HCT116 (cell line): ENCODE results near the gene TMEM239. TPM values are rescaled to one million over a fixed set of nuclear protein-coding genes. Genes with fewer than 3 reads are reported as not detected.

Experiments
- ATAC-seq: fragments of 200-7000 bp; cut with Tn5 transposase; 2 replicates; pipeline ENCODE4 v1.9.1; 2020; ENCODE audit warnings: mild to moderate bottlenecking, moderate library complexity
- BruUV-seq: library from RNA; stranded (reverse); fragments of 400-500 nt; replicated peaks from 2 replicates; lab custom pipeline; 2021; lab: Mats Ljungman, UMichigan
- CTCF ChIA-PET: fragments of 300-600 bp; sonication (Branson Sonifier 250); formaldehyde crosslinking; loops from one replicate; lab custom pipeline; 2021; ENCODE audit warnings: antibody characterized with exemption; lab: Charles Lee
- POLR2A ChIA-PET: fragments of 300-600, 350-600 bp; sonication (Branson Sonifier 250); formaldehyde crosslinking; loops from one replicate; lab custom pipeline; 2021; ENCODE audit warnings: antibody characterized with exemption; lab: Charles Lee
- RAD21 ChIA-PET, 2 experiments: fragments of 300-600 bp; sonication (Branson Sonifier 250); formaldehyde crosslinking; loops; one replicate each; lab custom pipeline; 2023; ENCODE audit warnings: low total read pairs in 2 of 2; ENCODE audit not compliant: uncharacterized antibody in 2 of 2, unreplicated experiment in 2 of 2, low non-redundant PET in 1 of 2; lab: Charles Lee
- DNase-seq: peaks from one replicate; pipeline ENCODE4 v3.0.0-alpha.2; 2010; ENCODE audit warnings: low read depth, low spot score
- H2AFZ ChIP-seq: fragments of 200-600 bp; shearing (Covaris generic), sonication (generic); 2 replicates; pipeline ENCODE4 v1.6.1; 2017; ENCODE audit warnings: low read depth, mixed run types, mixed read lengths, antibody characterized with exemption, low read length; ENCODE audit not compliant: poor library complexity, severe bottlenecking
- H3K27ac ChIP-seq: 2 replicates; pipeline ENCODE4 v1.5.1; 2012; ENCODE audit warnings: low read depth, low read length
- H3K27me3 ChIP-seq: fragments of 200-600 bp; sonication (generic); 2 replicates; pipeline ENCODE4 v1.6.1; 2016; ENCODE audit warnings: mixed run types, low read length, mixed read lengths; ENCODE audit not compliant: insufficient read depth
- H3K36me3 ChIP-seq, 2 experiments: fragments of 200-500 bp in 1 of 2; fragments of 200-600 bp in 1 of 2; sonication (Bioruptor generic) in 1 of 2; sonication (generic) in 1 of 2; 2 replicates each; pipeline versions ENCODE4 v1.5.1 to v1.6.1; 2014 to 2016; ENCODE audit warnings: low read length in 2 of 2, inconsistent platforms in 1 of 2, mixed read lengths in 1 of 2, mixed run types in 1 of 2; ENCODE audit not compliant: insufficient read depth in 2 of 2, control insufficient read depth in 1 of 2
- H3K4me1 ChIP-seq, 2 experiments: fragments of 200-600 bp in 1 of 2; sonication (generic) in 1 of 2; 2 replicates each; pipeline versions ENCODE4 v1.5.1 to v1.6.1; 2012 to 2017; ENCODE audit warnings: low read length in 2 of 2, inconsistent platforms in 1 of 2, mild to moderate bottlenecking in 1 of 2, mixed read lengths in 1 of 2, mixed run types in 1 of 2, moderate library complexity in 1 of 2; ENCODE audit not compliant: insufficient read depth in 2 of 2, control insufficient read depth in 1 of 2
- H3K4me2 ChIP-seq: fragments of 200-600 bp; sonication (generic); 2 replicates; pipeline ENCODE4 v1.6.1; 2017; ENCODE audit warnings: mixed run types, low read length, mixed read lengths
- H3K4me3 ChIP-seq, 2 experiments: fragments of 200-600 bp in 1 of 2; sonication (generic) in 1 of 2; replicated peaks in 1 of 2; 2 replicates each; pipeline ENCODE4 v1.5.1; 2011 to 2016; ENCODE audit warnings: low read length in 2 of 2, control low read depth in 1 of 2, low read depth in 1 of 2, mild to moderate bottlenecking in 1 of 2, mixed read lengths in 1 of 2, mixed run types in 1 of 2
- H3K79me2 ChIP-seq: fragments of 200-600 bp; sonication (generic); 2 replicates; pipeline ENCODE4 v1.6.1; 2017; ENCODE audit warnings: mild to moderate bottlenecking, mixed run types, low read length, moderate library complexity, mixed read lengths; ENCODE audit not compliant: insufficient read depth
- H3K9ac ChIP-seq: fragments of 200-600 bp; sonication (generic); 2 replicates; pipeline ENCODE4 v1.6.1; 2016; ENCODE audit warnings: low read length, mixed read lengths
- H3K9me2 ChIP-seq: fragments of 200-600 bp; sonication (generic), shearing (Covaris generic); 2 replicates; pipeline ENCODE4 v1.6.1; 2017; ENCODE audit warnings: mixed run types, mild to moderate bottlenecking, moderate library complexity; ENCODE audit not compliant: insufficient read depth
- H3K9me3 ChIP-seq, 2 experiments: fragments of 200-500 bp in 1 of 2; fragments of 200-600 bp in 1 of 2; sonication (Bioruptor generic) in 1 of 2; sonication (generic) in 1 of 2; 2 replicates each; pipeline ENCODE4 v1.6.1; 2014 to 2017; ENCODE audit warnings: low read length in 2 of 2, mixed read lengths in 2 of 2, inconsistent platforms in 1 of 2, low read depth in 1 of 2, mild to moderate bottlenecking in 1 of 2, mixed run types in 1 of 2, moderate library complexity in 1 of 2; ENCODE audit not compliant: control insufficient read depth in 1 of 2, insufficient read depth in 1 of 2
- H4K20me1 ChIP-seq: fragments of 200-600 bp; sonication (generic), shearing (Covaris generic); 2 replicates; pipeline ENCODE4 v1.6.1; 2017; ENCODE audit warnings: mixed run types, mild to moderate bottlenecking, moderate library complexity; ENCODE audit not compliant: insufficient read depth
- CBX3 ChIP-seq: IDR thresholded peaks from 2 replicates; pipeline ENCODE4 v1.6.1; 2012; ENCODE audit warnings: low read depth
- CEBPB ChIP-seq: IDR thresholded peaks from 2 replicates; pipeline ENCODE4 v1.6.1; 2012; ENCODE audit warnings: low read depth
- EGR1 ChIP-seq: IDR thresholded peaks from 2 replicates; pipeline ENCODE4 v1.6.1; 2012; ENCODE audit warnings: low read depth
- JUND ChIP-seq: IDR thresholded peaks from 2 replicates; pipeline ENCODE4 v1.6.1; 2012
- POLR2AphosphoS5 ChIP-seq: IDR thresholded peaks from 2 replicates; pipeline ENCODE4 v1.6.1; 2011; ENCODE audit warnings: mild to moderate bottlenecking, low read depth, low read length, moderate library complexity
- RAD21 ChIP-seq: IDR thresholded peaks from 2 replicates; pipeline ENCODE4 v1.6.1; 2012; ENCODE audit warnings: low read depth, mild to moderate bottlenecking
- SIN3A ChIP-seq: IDR thresholded peaks from 2 replicates; pipeline ENCODE4 v1.6.1; 2012; ENCODE audit warnings: low read depth
- SRF ChIP-seq: IDR thresholded peaks from 2 replicates; pipeline ENCODE4 v1.6.1; 2012; ENCODE audit warnings: low read depth
- TCF7L2 ChIP-seq: IDR thresholded peaks from 2 replicates; pipeline ENCODE4 v1.7.0; 2011; ENCODE audit warnings: borderline replicate concordance, inconsistent platforms; ENCODE audit not compliant: insufficient read depth, insufficient read length; ENCODE audit errors: extremely low read depth
- YY1 ChIP-seq: IDR thresholded peaks from 2 replicates; pipeline ENCODE4 v1.6.1; 2011; ENCODE audit warnings: low read length, low read depth, moderate library complexity, mild to moderate bottlenecking; ENCODE audit not compliant: insufficient replicate concordance; ENCODE audit errors: extremely low read depth
- ZFX ChIP-seq: fragments of 450-650 bp; IDR thresholded peaks from 2 replicates; pipeline ENCODE4 v1.6.1; 2017
- intact Hi-C: fragments of 100-400 bp; cut with micrococcal nuclease; formaldehyde crosslinking; loops from 2 replicates; pipeline ENCODE4 v1.10.0; 2022
- total RNA-seq: library from RNA; stranded (reverse); gene quantifications from one replicate; pipeline ENCODE4 v1.2.1, GENCODE V29; 2021; ENCODE audit not compliant: unreplicated experiment
- TF ChIP-seq, protein P1 (sequence below): IDR thresholded peaks from 2 replicates; pipeline ENCODE4 v1.6.1; 2011; ENCODE audit warnings: mild to moderate bottlenecking, low read length, moderate library complexity; ENCODE audit not compliant: insufficient replicate concordance; ENCODE audit errors: extremely low read depth
- TF ChIP-seq, protein P2 (sequence below), 3 experiments: fragments of 200-600 bp in 1 of 3; sonication (generic) in 1 of 3; IDR thresholded peaks in 2 of 3; conservative IDR thresholded peaks in 1 of 3; 2 replicates each; pipeline ENCODE4 v1.5.1; 2012 to 2017; ENCODE audit warnings: low read depth in 2 of 3, low read length in 2 of 3, antibody characterized with exemption in 1 of 3, borderline replicate concordance in 1 of 3, control low read depth in 1 of 3, mild to moderate bottlenecking in 1 of 3, mixed read lengths in 1 of 3, mixed run types in 1 of 3, moderate library complexity in 1 of 3; ENCODE audit not compliant: insufficient read depth in 1 of 3
- TF ChIP-seq, protein P3 (sequence below): IDR thresholded peaks from 2 replicates; pipeline ENCODE4 v1.6.1; 2012; ENCODE audit warnings: low read depth

TMEM239 gene
- total RNA-seq, 1 experiment from 2014 or later: not detected

DNA sequence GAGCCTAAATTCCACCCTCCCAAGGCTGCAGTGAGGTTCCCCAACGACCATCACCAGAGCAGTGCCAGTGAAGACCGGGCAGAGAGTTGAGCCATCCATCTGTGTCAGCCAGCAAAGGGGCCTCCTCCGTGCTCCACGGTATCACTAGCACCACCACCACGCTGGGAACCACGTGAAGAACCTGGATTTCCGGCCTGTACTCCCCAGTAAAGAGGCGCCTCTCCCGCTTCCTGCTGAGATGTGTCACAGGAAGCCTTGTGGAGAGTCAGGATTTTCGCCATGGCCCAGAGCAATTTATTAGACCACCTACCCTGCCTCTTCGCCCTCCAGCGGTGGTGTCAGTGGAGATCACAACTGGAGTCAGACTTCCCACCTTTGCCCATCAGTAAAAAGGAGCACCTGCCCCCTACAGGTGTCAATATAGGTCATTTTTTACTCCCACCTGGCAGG, 44.5 kb upstream of the TMEM239 start:
- H3K27me3 ChIP-seq: no peaks in the 10 kb centered on the region
- H3K9ac ChIP-seq: no peak overlapping the region
- no peak overlapping the region for H3K4me2 ChIP-seq
- no peak overlapping the region for H3K27ac ChIP-seq
- no peak overlapping the region for H2AFZ ChIP-seq
- TF ChIP-seq RAD21: no peak
- no peak for TF ChIP-seq SRF
- no peak for TF ChIP-seq ZFX
- TF ChIP-seq EGR1: no peak
- TF ChIP-seq, protein P1, sequence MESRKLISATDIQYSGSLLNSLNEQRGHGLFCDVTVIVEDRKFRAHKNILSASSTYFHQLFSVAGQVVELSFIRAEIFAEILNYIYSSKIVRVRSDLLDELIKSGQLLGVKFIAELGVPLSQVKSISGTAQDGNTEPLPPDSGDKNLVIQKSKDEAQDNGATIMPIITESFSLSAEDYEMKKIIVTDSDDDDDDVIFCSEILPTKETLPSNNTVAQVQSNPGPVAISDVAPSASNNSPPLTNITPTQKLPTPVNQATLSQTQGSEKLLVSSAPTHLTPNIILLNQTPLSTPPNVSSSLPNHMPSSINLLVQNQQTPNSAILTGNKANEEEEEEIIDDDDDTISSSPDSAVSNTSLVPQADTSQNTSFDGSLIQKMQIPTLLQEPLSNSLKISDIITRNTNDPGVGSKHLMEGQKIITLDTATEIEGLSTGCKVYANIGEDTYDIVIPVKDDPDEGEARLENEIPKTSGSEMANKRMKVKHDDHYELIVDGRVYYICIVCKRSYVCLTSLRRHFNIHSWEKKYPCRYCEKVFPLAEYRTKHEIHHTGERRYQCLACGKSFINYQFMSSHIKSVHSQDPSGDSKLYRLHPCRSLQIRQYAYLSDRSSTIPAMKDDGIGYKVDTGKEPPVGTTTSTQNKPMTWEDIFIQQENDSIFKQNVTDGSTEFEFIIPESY: no peak
- no peak for TF ChIP-seq SIN3A
- no peak for TF ChIP-seq JUND
- no peak for TF ChIP-seq CEBPB
- no peak for TF ChIP-seq YY1
- no peak for TF ChIP-seq POLR2AphosphoS5
- TF ChIP-seq, protein P2, sequence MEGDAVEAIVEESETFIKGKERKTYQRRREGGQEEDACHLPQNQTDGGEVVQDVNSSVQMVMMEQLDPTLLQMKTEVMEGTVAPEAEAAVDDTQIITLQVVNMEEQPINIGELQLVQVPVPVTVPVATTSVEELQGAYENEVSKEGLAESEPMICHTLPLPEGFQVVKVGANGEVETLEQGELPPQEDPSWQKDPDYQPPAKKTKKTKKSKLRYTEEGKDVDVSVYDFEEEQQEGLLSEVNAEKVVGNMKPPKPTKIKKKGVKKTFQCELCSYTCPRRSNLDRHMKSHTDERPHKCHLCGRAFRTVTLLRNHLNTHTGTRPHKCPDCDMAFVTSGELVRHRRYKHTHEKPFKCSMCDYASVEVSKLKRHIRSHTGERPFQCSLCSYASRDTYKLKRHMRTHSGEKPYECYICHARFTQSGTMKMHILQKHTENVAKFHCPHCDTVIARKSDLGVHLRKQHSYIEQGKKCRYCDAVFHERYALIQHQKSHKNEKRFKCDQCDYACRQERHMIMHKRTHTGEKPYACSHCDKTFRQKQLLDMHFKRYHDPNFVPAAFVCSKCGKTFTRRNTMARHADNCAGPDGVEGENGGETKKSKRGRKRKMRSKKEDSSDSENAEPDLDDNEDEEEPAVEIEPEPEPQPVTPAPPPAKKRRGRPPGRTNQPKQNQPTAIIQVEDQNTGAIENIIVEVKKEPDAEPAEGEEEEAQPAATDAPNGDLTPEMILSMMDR (IDR thresholded peaks at IDR 0.05 in 2 of 3, conservative IDR thresholded peaks at IDR 0.05 in 1 of 3; ENCODE audit: borderline replicate concordance in 1 of 3, insufficient read depth in 1 of 3, low read depth in 2 of 3, low read length in 2 of 3): no peak
- no peak for TF ChIP-seq CBX3
- TF ChIP-seq, protein P3, sequence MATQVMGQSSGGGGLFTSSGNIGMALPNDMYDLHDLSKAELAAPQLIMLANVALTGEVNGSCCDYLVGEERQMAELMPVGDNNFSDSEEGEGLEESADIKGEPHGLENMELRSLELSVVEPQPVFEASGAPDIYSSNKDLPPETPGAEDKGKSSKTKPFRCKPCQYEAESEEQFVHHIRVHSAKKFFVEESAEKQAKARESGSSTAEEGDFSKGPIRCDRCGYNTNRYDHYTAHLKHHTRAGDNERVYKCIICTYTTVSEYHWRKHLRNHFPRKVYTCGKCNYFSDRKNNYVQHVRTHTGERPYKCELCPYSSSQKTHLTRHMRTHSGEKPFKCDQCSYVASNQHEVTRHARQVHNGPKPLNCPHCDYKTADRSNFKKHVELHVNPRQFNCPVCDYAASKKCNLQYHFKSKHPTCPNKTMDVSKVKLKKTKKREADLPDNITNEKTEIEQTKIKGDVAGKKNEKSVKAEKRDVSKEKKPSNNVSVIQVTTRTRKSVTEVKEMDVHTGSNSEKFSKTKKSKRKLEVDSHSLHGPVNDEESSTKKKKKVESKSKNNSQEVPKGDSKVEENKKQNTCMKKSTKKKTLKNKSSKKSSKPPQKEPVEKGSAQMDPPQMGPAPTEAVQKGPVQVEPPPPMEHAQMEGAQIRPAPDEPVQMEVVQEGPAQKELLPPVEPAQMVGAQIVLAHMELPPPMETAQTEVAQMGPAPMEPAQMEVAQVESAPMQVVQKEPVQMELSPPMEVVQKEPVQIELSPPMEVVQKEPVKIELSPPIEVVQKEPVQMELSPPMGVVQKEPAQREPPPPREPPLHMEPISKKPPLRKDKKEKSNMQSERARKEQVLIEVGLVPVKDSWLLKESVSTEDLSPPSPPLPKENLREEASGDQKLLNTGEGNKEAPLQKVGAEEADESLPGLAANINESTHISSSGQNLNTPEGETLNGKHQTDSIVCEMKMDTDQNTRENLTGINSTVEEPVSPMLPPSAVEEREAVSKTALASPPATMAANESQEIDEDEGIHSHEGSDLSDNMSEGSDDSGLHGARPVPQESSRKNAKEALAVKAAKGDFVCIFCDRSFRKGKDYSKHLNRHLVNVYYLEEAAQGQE: no peak
- TF ChIP-seq TCF7L2: no peak
- TF ChIP-seq, all 23 proteins: peak for 0
- Histone ChIP-seq H3K36me3 (no peaks in the 10 kb centered on the region), H3K4me1 (peaks cover 6 to 9% of the 10 kb centered on the region in 2 experiments), H3K4me3 (no peak overlapping the region), H3K9me3 (no peaks in the 10 kb centered on the region), H3K9me2 (no peaks in the 10 kb centered on the region), H3K79me2 (no peaks in the 10 kb centered on the region), H4K20me1 (no peaks in the 10 kb centered on the region)
- intact Hi-C loops: no loop called here
- DNase-seq (no peak), ATAC-seq (no peak)
- BruUV-seq: no TSS peak
- POLR2A ChIA-PET: no interaction called here
- CTCF ChIA-PET: no interaction called here
- RAD21 ChIA-PET: no interaction called here
